Neural crest cell (in vitro differentiated cells): ENCODE measurements around the gene MPRIP. TPM values are rescaled to one million over a fixed set of nuclear protein-coding genes. Genes with fewer than 3 reads are reported as not detected.

Experiments used
- DNase-seq: peaks from one replicate; pipeline ENCODE4 v3.0.0; 2021; ENCODE audit warnings: low read depth, mixed read lengths, low spot score
- H3K27ac Mint-ChIP-seq: one replicate; pipeline ENCODE4 v1.8.0; 2021; ENCODE audit warnings: mild to moderate bottlenecking, mixed read lengths; ENCODE audit not compliant: unreplicated experiment
- H3K27me3 Mint-ChIP-seq: 2 replicates; pipeline ENCODE4 v1.8.0; 2021; ENCODE audit warnings: low read depth, mild to moderate bottlenecking, mixed read lengths
- H3K36me3 Mint-ChIP-seq: 2 replicates; pipeline ENCODE4 v1.8.0; 2021; ENCODE audit warnings: low read depth, mild to moderate bottlenecking, mixed read lengths
- H3K4me1 Mint-ChIP-seq: 2 replicates; pipeline ENCODE4 v1.8.0; 2021; ENCODE audit warnings: mixed read lengths
- H3K4me3 Mint-ChIP-seq: one replicate; pipeline ENCODE4 v1.8.0; 2021; ENCODE audit warnings: mild to moderate bottlenecking, mixed read lengths
- H3K9me3 Mint-ChIP-seq: 2 replicates; pipeline ENCODE4 v1.8.0; 2021; ENCODE audit warnings: mixed read lengths
- CTCF ChIP-seq: fragments of 200-600 bp; sonication (generic); conservative IDR thresholded peaks from 2 replicates; pipeline ENCODE4 v1.5.0; 2021; ENCODE audit warnings: antibody characterized with exemption, mild to moderate bottlenecking
- total RNA-seq: library from RNA; stranded (reverse); gene quantifications from 2 replicates; pipeline ENCODE4 v1.2.1, GENCODE V29; 2021

Gene MPRIP
- total RNA-seq, 1 donor from 2014 or later, result 241 TPM

DNA sequence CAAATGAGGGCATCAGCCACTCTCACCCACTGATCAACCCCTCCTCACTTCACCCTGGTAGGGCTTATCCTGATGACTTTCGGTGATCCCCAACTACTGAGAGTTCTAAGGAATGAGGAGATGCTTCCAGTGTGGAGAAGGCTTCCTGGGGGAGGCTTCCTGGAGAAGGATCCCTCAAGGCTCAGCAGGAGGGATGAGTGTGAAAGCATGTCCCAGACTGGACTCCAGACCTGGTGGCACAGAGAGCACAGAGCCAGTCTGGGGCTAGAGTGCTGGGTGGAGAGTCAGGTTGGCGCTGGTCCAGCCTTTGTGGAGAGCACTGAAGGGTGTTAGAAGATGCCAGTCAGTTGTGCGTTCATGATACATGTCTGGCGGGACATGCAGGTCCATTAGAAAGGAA lies 110.1 kb downstream of the MPRIP start:
- no peak for DNase-seq
- no peak overlapping the region for H3K4me3 Mint-ChIP-seq
- H3K9me3 Mint-ChIP-seq, result no peaks in the 10 kb centered on the region
- H3K27me3 Mint-ChIP-seq, result no peaks in the 10 kb centered on the region
- no peak for TF ChIP-seq CTCF
- no peak overlapping the region for H3K27ac Mint-ChIP-seq
- H3K36me3 Mint-ChIP-seq, result peaks cover 27% of the 10 kb centered on the region
- H3K4me1 Mint-ChIP-seq, result no peaks in the 10 kb centered on the region

- no peaks in the 10 kb centered on the region for H3K9me3 Mint-ChIP-seq
- H3K27me3 Mint-ChIP-seq, result no peaks in the 10 kb centered on the region
- no peak for DNase-seq
- no peak for TF ChIP-seq CTCF
- H3K36me3 Mint-ChIP-seq, result peaks cover 21% of the 10 kb centered on the region
- no peak overlapping the region for H3K27ac Mint-ChIP-seq
- no peaks in the 10 kb centered on the region for H3K4me1 Mint-ChIP-seq
- H3K4me3 Mint-ChIP-seq, result no peak overlapping the region
These were observed 110.8 kb downstream of the MPRIP start for GRCh38 chr17:17153071-17153470.

- Mint-ChIP-seq H3K27ac (peak overlapping the region; percentile 63), H3K9me3 (no peaks in the 10 kb centered on the region), H3K27me3 (no peaks in the 10 kb centered on the region), H3K4me1 (no peaks in the 10 kb centered on the region), H3K36me3 (peaks cover 20% of the 10 kb centered on the region), H3K4me3 (no peak overlapping the region)
- no peak for TF ChIP-seq CTCF
- no peak for DNase-seq
These were observed 111.5 kb downstream of the MPRIP start for GRCh38 chr17:17153709-17154108.

GRCh38 chr17:17154556-17154955 lies 112.3 kb downstream of the MPRIP start:
- TF ChIP-seq CTCF, result no peak
- Mint-ChIP-seq H3K4me3 (no peak overlapping the region), H3K27ac (no peak overlapping the region)

DNA sequence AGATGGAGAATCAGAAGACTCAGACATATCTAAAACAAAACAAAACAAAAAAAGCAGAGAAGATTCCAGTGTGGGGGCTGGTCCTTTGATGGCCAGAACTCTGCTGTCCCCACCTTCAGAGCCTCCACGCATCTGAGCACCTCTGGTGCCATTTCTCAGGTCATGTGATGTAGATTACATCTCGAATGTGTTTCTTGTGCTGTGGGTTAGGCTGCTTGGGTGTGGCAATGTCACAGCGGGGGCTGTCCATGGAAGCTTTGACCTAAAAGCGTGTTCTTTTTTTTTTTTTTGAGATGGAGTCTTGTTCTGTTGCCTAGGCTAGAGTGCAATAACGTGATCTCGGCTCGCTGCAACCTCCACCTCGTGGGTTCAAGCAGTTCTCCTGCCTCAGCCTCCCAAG lies 112.7 kb downstream of the MPRIP start:
- Mint-ChIP-seq H3K36me3 (peaks cover 17% of the 10 kb centered on the region), H3K4me1 (no peaks in the 10 kb centered on the region), H3K4me3 (no peak overlapping the region), H3K9me3 (no peaks in the 10 kb centered on the region), H3K27me3 (no peaks in the 10 kb centered on the region), H3K27ac (no peak overlapping the region)
- DNase-seq, result no peak
- no peak for TF ChIP-seq CTCF

More at GRCh38 chr17:17154556-17154955, 112.3 kb downstream of the MPRIP start:
- Mint-ChIP-seq H3K9me3 (no peaks in the 10 kb centered on the region), H3K4me1 (no peaks in the 10 kb centered on the region), H3K36me3 (peaks cover 20% of the 10 kb centered on the region), H3K27me3 (no peaks in the 10 kb centered on the region)
- DNase-seq, result no peak

DNA sequence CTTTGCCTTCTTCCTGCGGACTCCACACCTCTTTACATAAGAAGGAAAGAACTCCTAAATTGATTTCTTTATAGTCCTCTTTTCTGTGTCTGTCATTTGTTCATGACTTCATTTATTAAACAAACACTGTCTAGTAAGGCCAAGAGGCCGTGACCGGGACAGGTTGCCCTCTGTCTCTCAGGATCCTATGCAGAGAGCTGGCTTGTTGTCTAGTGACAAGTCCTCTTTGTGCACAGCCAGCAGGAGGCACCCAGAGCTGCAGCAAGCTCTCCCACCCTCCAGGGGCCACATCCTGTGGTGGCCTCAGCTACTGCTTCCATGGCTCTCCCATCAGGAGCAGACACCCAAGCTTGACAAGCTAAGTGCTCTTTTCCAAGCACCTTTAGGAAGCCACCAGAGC lies 113.3 kb downstream of the MPRIP start:
- Mint-ChIP-seq H3K27me3 (no peaks in the 10 kb centered on the region), H3K4me3 (no peak overlapping the region), H3K36me3 (peaks cover 14% of the 10 kb centered on the region), H3K9me3 (no peaks in the 10 kb centered on the region), H3K4me1 (no peaks in the 10 kb centered on the region), H3K27ac (no peak overlapping the region)
- DNase-seq, result no peak
- no peak for TF ChIP-seq CTCF
